GM23338 (cell line): ENCODE results near the gene NDUFA3. TPM values are rescaled to one million over a fixed set of nuclear protein-coding genes. Genes with fewer than 3 reads are reported as not detected.

ENCODE experiments used
- ATAC-seq: fragments of 200-7000 bp; cut with Tn5 transposase; 3 replicates; pipeline ENCODE4 v1.9.1; 2020
- DNase-seq: peaks from one replicate; pipeline ENCODE4 v3.0.0-alpha.2; 2015; ENCODE audit warnings: low spot score
- H2AFZ ChIP-seq: fragments of 200-600 bp; sonication (generic); 2 replicates; pipeline ENCODE4 v1.8.0; 2016; ENCODE audit warnings: antibody characterized with exemption, mild to moderate bottlenecking, moderate library complexity
- H3F3A ChIP-seq: fragments of 200-600 bp; sonication (generic); replicated peaks from 2 replicates; pipeline ENCODE4 v1.8.0; 2017; ENCODE audit warnings: antibody characterized with exemption, mixed run types, low read depth
- H3K27ac ChIP-seq: fragments of 200-600 bp; sonication (generic); 2 replicates; pipeline ENCODE4 v1.6.1; 2016; ENCODE audit warnings: low read depth
- H3K27me3 ChIP-seq: fragments of 200-600 bp; sonication (generic); 2 replicates; pipeline ENCODE4 v1.8.0; 2016; ENCODE audit warnings: mild to moderate bottlenecking, mixed run types, moderate library complexity; ENCODE audit not compliant: insufficient read depth
- H3K36me3 ChIP-seq: fragments of 200-600 bp; sonication (generic); 2 replicates; pipeline ENCODE4 v1.8.0; 2016; ENCODE audit warnings: mild to moderate bottlenecking; ENCODE audit not compliant: insufficient read depth
- H3K4me1 ChIP-seq: fragments of 200-600 bp; sonication (generic); 2 replicates; pipeline ENCODE4 v1.8.0; 2016; ENCODE audit warnings: mild to moderate bottlenecking, moderate library complexity; ENCODE audit not compliant: insufficient read depth
- H3K4me2 ChIP-seq: fragments of 200-600 bp; sonication (generic); 2 replicates; pipeline ENCODE4 v1.7.1; 2017; ENCODE audit warnings: mixed run types
- H3K4me3 ChIP-seq: fragments of 200-600 bp; sonication (generic); 2 replicates; pipeline ENCODE4 v1.6.1; 2016; ENCODE audit warnings: mixed run types
- H3K79me2 ChIP-seq: fragments of 200-600 bp; sonication (generic); replicated peaks from 2 replicates; pipeline ENCODE4 v1.8.0; 2017; ENCODE audit warnings: mild to moderate bottlenecking; ENCODE audit not compliant: insufficient read depth
- H3K9me2 ChIP-seq: fragments of 200-600 bp; sonication (generic); 2 replicates; pipeline ENCODE4 v1.8.0; 2017; ENCODE audit not compliant: insufficient read depth
- H4K20me1 ChIP-seq: fragments of 200-600 bp; sonication (generic); replicated peaks from 2 replicates; pipeline ENCODE4 v1.8.0; 2017; ENCODE audit warnings: mild to moderate bottlenecking; ENCODE audit not compliant: insufficient read depth
- H3K27ac Mint-ChIP-seq: 2 replicates; pipeline ENCODE4 v1.8.0; 2020; ENCODE audit warnings: inconsistent platforms, mild to moderate bottlenecking, moderate library complexity, mixed read lengths
- H3K27me3 Mint-ChIP-seq: 3 replicates; pipeline ENCODE4 v1.8.0; 2022; ENCODE audit warnings: low read depth, mild to moderate bottlenecking, moderate library complexity, mixed read lengths, inconsistent platforms; ENCODE audit not compliant: insufficient read depth, poor library complexity
- H3K36me3 Mint-ChIP-seq: 3 replicates; pipeline ENCODE4 v1.8.0; 2021; ENCODE audit warnings: low read depth, mild to moderate bottlenecking, inconsistent platforms, moderate library complexity, mixed read lengths
- H3K4me1 Mint-ChIP-seq: 3 replicates; pipeline ENCODE4 v1.8.0; 2020; ENCODE audit warnings: mild to moderate bottlenecking, inconsistent platforms, mixed read lengths
- H3K4me3 Mint-ChIP-seq: 3 replicates; pipeline ENCODE4 v1.8.0; 2021; ENCODE audit warnings: moderate library complexity, mild to moderate bottlenecking, inconsistent platforms, mixed read lengths
- H3K9me3 Mint-ChIP-seq: 3 replicates; pipeline ENCODE4 v1.8.0; 2020; ENCODE audit warnings: moderate library complexity, mild to moderate bottlenecking, inconsistent platforms, mixed read lengths
- CREB1 ChIP-seq: fragments of 250-450 bp; sonication (Bioruptor Pico); IDR thresholded peaks from 2 replicates; pipeline ENCODE4 v1.5.0; 2020; ENCODE audit warnings: low read depth, mild to moderate bottlenecking, moderate library complexity
- CTCF ChIP-seq, 2 experiments: fragments of 200-600 bp in 1 of 2; sonication (generic) in 1 of 2; conservative IDR thresholded peaks; 2 replicates each; pipeline versions ENCODE4 v1.5.1 to v1.6.1; 2016 to 2017; ENCODE audit warnings: antibody characterized with exemption in 2 of 2, low read depth in 2 of 2, mild to moderate bottlenecking in 2 of 2, moderate library complexity in 1 of 2
- EZH2 ChIP-seq: fragments of 200-600 bp; sonication (generic); IDR thresholded peaks from one replicate; pipeline ENCODE4 v1.8.0; 2017; ENCODE audit warnings: antibody characterized with exemption, mild to moderate bottlenecking, low read depth; ENCODE audit not compliant: unreplicated experiment
- EZH2phosphoT487 ChIP-seq: fragments of 200-600 bp; sonication (generic); IDR thresholded peaks from one replicate; pipeline ENCODE4 v1.8.1; 2018; ENCODE audit warnings: antibody characterized with exemption; ENCODE audit not compliant: unreplicated experiment
- JUNB ChIP-seq: IDR thresholded peaks from one replicate; pipeline ENCODE4 v1.6.1; 2016; ENCODE audit warnings: antibody characterized with exemption; ENCODE audit not compliant: unreplicated experiment
- NANOG ChIP-seq: IDR thresholded peaks from 2 replicates; pipeline ENCODE4 v1.6.1; 2016; ENCODE audit warnings: antibody characterized with exemption, borderline replicate concordance
- POLR2AphosphoS5 ChIP-seq: IDR thresholded peaks from 2 replicates; pipeline ENCODE4 v1.6.1; 2016; ENCODE audit warnings: antibody characterized with exemption, low read depth
- REST ChIP-seq: IDR thresholded peaks from one replicate; pipeline ENCODE4 v1.6.1; 2018; ENCODE audit warnings: antibody characterized with exemption; ENCODE audit not compliant: unreplicated experiment
- STAT1 ChIP-seq: IDR thresholded peaks from one replicate; pipeline ENCODE4 v1.6.1; 2016; ENCODE audit warnings: antibody characterized with exemption; ENCODE audit not compliant: unreplicated experiment
- ZNF114 ChIP-seq: fragments of 250-450 bp; sonication (Bioruptor Pico); IDR thresholded peaks from 2 replicates; pipeline ENCODE4 v1.5.0; 2020; ENCODE audit warnings: mild to moderate bottlenecking, moderate library complexity
- ZNF331 ChIP-seq: fragments of 250-450 bp; sonication (Bioruptor Pico); IDR thresholded peaks from 2 replicates; pipeline ENCODE4 v1.5.0; 2020; ENCODE audit warnings: low read depth, mild to moderate bottlenecking, moderate library complexity
- polyA plus RNA-seq: library from polyadenylated mRNA; unstranded; fragments of >200 nt; fragmentation: Nextera tagmentation; extraction: Ambion mirVana; gene quantifications from 2 replicates; pipeline ENCODE4 v1.2.1, GENCODE V29; 2016
- total RNA-seq: library from RNA; depleted of rRNA; stranded (reverse); fragments of >200 nt; shearing (Covaris generic); gene quantifications from 2 replicates; pipeline ENCODE4 v1.2.3, GENCODE V29; 2014
- TF ChIP-seq, protein P1 (sequence below): fragments of 250-450 bp; sonication (Bioruptor Pico); IDR thresholded peaks from 2 replicates; pipeline ENCODE4 v1.5.0; 2020; ENCODE audit warnings: mild to moderate bottlenecking, moderate library complexity
- TF ChIP-seq, protein P2 (sequence below): IDR thresholded peaks from 2 replicates; pipeline ENCODE4 v1.6.1; 2016; ENCODE audit warnings: antibody characterized with exemption

NDUFA3 gene
- total and polyA plus RNA-seq, 2 experiments from 2014 or later, result 28.4 to 691 TPM

- H3K36me3 ChIP-seq, result peaks cover 12% of the 10 kb centered on the region
- peaks cover 69% of the 10 kb centered on the region for H3K36me3 Mint-ChIP-seq
Measured at GRCh38 chr19:54109651-54110050, 7.0 kb downstream of the NDUFA3 start.

More at GRCh38 chr19:54109651-54110050, 7.0 kb downstream of the NDUFA3 start:
- DNase-seq, result no peak
- no peaks in the 10 kb centered on the region for H3K27me3 ChIP-seq
- H3K79me2 ChIP-seq, result peaks cover 5% of the 10 kb centered on the region
- peaks cover 22% of the 10 kb centered on the region for H4K20me1 ChIP-seq
- H3K4me3 ChIP-seq, result no peak overlapping the region
- H3K4me1 ChIP-seq, result peaks cover 5% of the 10 kb centered on the region; the same call in 1 of the 2 replicates
- H2AFZ ChIP-seq, result no peak overlapping the region
- H3K9me2 ChIP-seq, result no peaks in the 10 kb centered on the region
- H3K4me3 Mint-ChIP-seq, result no peak overlapping the region
- H3K27me3 Mint-ChIP-seq, result peaks cover 12% of the 10 kb centered on the region
- peaks cover 4% of the 10 kb centered on the region; the same call in 2 of the 3 replicates for H3K9me3 Mint-ChIP-seq
- no peak overlapping the region for H3K27ac Mint-ChIP-seq
- peaks cover 6% of the 10 kb centered on the region; the same call in 1 of the 2 replicates for H3F3A ChIP-seq
- peak; percentile 19; the same call in 2 of the 3 replicates for ATAC-seq
- H3K27ac ChIP-seq, result no peak overlapping the region
- H3K4me1 Mint-ChIP-seq, result peaks cover 9% of the 10 kb centered on the region
- TF ChIP-seq CREB1 (CRISPR knock-in tag) (no peak), EZH2phosphoT487 (no peak), STAT1 (no peak), REST (no peak), CTCF (conservative IDR thresholded peaks at IDR 0.05; ENCODE audit: low read depth in 2 of 2) (no peak), EZH2 (no peak), POLR2AphosphoS5 (no peak), NANOG (no peak), ZNF114 (CRISPR knock-in tag) (no peak), ZNF331 (CRISPR knock-in tag) (no peak), JUNB (no peak)
- TF ChIP-seq, protein P1, sequence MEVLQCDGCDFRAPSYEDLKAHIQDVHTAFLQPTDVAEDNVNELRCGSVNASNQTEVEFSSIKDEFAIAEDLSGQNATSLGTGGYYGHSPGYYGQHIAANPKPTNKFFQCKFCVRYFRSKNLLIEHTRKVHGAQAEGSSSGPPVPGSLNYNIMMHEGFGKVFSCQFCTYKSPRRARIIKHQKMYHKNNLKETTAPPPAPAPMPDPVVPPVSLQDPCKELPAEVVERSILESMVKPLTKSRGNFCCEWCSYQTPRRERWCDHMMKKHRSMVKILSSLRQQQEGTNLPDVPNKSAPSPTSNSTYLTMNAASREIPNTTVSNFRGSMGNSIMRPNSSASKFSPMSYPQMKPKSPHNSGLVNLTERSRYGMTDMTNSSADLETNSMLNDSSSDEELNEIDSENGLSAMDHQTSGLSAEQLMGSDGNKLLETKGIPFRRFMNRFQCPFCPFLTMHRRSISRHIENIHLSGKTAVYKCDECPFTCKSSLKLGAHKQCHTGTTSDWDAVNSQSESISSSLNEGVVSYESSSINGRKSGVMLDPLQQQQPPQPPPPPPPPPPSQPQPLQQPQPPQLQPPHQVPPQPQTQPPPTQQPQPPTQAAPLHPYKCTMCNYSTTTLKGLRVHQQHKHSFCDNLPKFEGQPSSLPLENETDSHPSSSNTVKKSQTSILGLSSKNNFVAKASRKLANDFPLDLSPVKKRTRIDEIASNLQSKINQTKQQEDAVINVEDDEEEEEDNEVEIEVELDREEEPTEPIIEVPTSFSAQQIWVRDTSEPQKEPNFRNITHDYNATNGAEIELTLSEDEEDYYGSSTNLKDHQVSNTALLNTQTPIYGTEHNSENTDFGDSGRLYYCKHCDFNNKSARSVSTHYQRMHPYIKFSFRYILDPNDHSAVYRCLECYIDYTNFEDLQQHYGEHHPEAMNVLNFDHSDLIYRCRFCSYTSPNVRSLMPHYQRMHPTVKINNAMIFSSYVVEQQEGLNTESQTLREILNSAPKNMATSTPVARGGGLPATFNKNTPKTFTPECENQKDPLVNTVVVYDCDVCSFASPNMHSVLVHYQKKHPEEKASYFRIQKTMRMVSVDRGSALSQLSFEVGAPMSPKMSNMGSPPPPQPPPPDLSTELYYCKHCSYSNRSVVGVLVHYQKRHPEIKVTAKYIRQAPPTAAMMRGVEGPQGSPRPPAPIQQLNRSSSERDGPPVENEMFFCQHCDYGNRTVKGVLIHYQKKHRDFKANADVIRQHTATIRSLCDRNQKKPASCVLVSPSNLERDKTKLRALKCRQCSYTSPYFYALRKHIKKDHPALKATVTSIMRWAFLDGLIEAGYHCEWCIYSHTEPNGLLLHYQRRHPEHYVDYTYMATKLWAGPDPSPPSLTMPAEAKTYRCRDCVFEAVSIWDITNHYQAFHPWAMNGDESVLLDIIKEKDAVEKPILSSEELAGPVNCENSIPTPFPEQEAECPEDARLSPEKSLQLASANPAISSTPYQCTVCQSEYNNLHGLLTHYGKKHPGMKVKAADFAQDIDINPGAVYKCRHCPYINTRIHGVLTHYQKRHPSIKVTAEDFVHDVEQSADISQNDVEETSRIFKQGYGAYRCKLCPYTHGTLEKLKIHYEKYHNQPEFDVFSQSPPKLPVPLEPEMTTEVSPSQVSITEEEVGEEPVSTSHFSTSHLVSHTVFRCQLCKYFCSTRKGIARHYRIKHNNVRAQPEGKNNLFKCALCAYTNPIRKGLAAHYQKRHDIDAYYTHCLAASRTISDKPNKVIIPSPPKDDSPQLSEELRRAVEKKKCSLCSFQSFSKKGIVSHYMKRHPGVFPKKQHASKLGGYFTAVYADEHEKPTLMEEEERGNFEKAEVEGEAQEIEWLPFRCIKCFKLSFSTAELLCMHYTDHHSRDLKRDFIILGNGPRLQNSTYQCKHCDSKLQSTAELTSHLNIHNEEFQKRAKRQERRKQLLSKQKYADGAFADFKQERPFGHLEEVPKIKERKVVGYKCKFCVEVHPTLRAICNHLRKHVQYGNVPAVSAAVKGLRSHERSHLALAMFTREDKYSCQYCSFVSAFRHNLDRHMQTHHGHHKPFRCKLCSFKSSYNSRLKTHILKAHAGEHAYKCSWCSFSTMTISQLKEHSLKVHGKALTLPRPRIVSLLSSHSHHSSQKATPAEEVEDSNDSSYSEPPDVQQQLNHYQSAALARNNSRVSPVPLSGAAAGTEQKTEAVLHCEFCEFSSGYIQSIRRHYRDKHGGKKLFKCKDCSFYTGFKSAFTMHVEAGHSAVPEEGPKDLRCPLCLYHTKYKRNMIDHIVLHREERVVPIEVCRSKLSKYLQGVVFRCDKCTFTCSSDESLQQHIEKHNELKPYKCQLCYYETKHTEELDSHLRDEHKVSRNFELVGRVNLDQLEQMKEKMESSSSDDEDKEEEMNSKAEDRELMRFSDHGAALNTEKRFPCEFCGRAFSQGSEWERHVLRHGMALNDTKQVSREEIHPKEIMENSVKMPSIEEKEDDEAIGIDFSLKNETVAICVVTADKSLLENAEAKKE, result no peak
- TF ChIP-seq, protein P2, sequence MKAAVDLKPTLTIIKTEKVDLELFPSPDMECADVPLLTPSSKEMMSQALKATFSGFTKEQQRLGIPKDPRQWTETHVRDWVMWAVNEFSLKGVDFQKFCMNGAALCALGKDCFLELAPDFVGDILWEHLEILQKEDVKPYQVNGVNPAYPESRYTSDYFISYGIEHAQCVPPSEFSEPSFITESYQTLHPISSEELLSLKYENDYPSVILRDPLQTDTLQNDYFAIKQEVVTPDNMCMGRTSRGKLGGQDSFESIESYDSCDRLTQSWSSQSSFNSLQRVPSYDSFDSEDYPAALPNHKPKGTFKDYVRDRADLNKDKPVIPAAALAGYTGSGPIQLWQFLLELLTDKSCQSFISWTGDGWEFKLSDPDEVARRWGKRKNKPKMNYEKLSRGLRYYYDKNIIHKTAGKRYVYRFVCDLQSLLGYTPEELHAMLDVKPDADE, result no peak
- H3K4me2 ChIP-seq, result no peak overlapping the region
